ENCODE measurements around the gene SPIN2B.

DNA sequence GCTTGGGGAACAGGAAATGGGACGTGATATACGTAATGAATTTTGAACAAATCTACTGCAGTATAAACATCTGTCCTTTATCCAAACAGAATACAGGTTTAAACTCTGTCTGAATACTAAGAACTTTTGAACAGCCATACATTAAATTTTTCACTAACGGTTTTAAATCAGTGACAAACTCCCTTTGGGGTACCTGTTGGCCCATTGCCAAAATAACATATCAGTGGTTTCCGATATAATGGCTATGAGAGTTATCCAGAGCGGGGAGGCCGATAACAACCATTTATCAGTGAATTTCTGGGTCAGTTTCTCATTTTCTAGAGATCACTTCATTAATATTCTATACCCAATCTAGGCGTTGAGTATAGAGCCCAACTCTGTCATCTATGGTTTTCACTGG lies 10.7 kb upstream of the SPIN2B start:
- no peak for TF ChIP-seq CTCF (IDR thresholded peaks at IDR 0.05)
- TF ChIP-seq POLR2A (IDR thresholded peaks at IDR 0.05): no peak

All from adrenal gland (tissue), 5 donors.